HG03354 (cell line): Measurements from ENCODE around the gene PPP1CC.
"Not testable (repeated sequence)": the region's sequence is repeated elsewhere in the genome, so short reads cannot be mapped to it uniquely, and the experiment has no call there.

Experiments used
- ATAC-seq: cut with Tn5 transposase; IDR thresholded peaks from one replicate; pipeline ENCODE4 v1.9.1; 2021; ENCODE audit warnings: mild to moderate bottlenecking; ENCODE audit not compliant: unreplicated experiment, poor library complexity, severe bottlenecking

PPP1CC gene

GRCh38 chr12:110728628-110729027, 14.1 kb downstream of the PPP1CC start:
- no peak for ATAC-seq

DNA sequence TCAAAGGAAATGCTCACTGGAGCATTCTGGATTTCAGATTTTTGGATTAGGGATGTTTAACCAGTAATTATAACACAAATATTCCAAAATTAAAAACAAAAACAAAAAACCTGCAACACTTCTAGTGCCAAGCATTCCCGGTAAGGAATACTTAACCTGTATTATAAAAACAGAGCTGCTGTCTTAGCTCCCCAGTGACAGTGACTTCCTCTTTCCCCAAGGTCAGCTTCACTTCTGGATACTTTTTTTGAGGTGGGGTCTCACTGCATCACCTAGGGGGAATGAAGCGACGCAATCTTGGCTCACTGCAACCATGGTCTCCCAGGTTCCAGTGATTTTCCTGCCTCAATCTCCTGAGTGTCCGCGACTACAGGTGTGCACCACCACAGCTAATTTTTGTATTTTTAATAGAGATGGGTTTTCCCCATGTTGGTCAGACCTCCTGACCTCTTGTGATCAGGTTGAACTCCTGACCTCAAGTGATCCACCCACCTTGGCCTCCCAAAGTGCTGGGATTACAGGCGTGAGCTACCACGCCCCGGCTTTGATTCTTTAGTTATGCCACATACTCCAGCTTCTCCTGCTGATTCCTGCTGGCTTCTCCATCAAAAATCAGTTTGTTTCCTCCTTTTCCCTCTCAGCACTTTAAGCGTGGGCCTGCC, 15.9 kb downstream of the PPP1CC start:
- no peak for ATAC-seq

DNA sequence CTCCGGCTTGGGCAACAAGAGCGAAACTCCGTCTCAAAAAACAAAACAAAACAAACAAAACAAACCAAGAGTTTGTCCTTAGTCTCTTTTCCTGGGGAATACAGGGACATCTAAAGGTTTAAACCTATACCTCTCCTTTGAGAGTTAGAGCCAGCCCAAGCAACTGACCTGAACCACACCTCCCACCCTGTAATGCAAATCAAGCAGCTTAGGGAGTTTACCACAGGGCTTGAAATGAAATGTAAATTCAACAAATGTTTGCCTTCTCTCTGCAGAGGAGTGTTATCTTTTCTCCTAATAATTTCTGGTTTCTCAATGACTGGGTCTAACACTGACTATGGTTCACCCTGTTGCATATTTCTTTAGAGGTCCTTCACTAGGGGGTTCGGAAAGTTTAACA, 16.7 kb downstream of the PPP1CC start:
- ATAC-seq, result no peak

- ATAC-seq, result no peak
These were observed 17.4 kb downstream of the PPP1CC start for GRCh38 chr12:110725267-110725666.

GRCh38 chr12:110722892-110723291, 19.8 kb downstream of the PPP1CC start:
- ATAC-seq, result not testable (repeated sequence)

- ATAC-seq, result no peak
These were observed 21.1 kb downstream of the PPP1CC start for GRCh38 chr12:110721570-110721969.

- ATAC-seq, result no peak
These were observed 22.2 kb downstream of the PPP1CC start for GRCh38 chr12:110720516-110720915.

GRCh38 chr12:110718222-110718908, 24.3 kb downstream of the PPP1CC start:
- ATAC-seq, result peak; percentile 54

DNA sequence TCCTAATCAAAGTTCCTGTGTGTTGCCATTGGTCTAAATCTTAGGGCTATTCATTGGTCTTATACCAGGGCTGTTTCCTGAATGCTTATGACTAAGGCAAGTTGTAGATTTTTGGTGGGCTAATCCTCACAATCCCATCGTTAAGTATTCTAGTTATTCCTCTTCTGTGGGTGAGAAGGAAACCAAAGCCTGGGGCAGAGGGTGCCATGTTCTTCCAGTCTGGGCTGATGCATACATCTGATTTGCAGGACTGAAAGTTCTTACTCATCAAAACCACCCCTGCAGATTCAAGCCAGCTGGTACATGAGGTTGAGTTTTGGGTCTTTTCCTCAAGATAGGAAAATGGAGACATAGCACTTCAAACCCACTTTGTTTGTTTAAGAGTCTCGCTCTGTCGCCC, 25.7 kb downstream of the PPP1CC start:
- no peak for ATAC-seq

DNA sequence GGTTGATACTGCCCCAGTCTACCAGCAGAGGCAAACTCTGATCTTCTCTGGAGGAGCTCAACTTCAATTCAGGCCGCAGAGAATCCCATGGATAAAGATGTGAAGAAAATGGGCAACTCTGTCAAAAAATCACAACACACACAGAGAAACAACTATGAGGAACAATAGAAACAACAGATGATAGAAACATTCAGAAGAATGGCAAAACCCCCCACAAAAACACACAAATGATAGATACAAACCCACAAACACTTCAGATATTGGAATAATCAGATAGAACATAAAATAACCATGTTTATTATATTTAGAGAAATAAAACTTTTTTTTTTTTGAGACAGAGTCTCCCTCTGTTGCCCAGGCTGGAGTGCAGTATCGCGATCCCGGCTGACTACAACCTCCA, 33.8 kb downstream of the PPP1CC start:
- ATAC-seq, result no peak

GRCh38 chr12:110705309-110705708, 37.4 kb downstream of the PPP1CC start:
- ATAC-seq, result no peak

GRCh38 chr12:110704750-110705149, 37.9 kb downstream of the PPP1CC start:
- ATAC-seq, result no peak

DNA sequence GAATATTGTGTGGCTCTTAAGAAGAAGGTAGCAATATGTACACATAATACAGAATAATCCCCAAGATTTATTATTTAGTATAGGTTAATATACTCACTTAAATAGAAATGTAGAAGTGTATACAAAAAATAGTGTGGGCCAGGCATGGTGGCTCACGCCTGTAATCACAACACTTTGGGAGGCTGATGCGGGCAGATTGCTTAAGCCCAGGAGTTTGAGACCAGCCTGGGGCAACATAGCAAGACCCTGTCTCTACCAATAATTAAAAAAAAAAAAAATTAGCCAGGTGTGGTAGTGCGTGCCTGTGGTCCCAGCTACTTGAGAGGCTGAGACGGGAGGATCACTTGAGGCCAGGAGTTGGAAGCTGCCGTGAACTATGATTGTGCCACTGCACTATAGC, 38.5 kb downstream of the PPP1CC start:
- no peak for ATAC-seq

- no peak for ATAC-seq
These were observed 40.6 kb downstream of the PPP1CC start for GRCh38 chr12:110702081-110702480.

GRCh38 chr12:110699591-110700445, 42.9 kb downstream of the PPP1CC start:
- ATAC-seq, result no peak

- ATAC-seq, result peak; percentile 92
These were observed 44.4 kb downstream of the PPP1CC start for GRCh38 chr12:110698171-110698902.

- no peak for ATAC-seq
These were observed 45.5 kb downstream of the PPP1CC start for GRCh38 chr12:110697236-110697635.

DNA sequence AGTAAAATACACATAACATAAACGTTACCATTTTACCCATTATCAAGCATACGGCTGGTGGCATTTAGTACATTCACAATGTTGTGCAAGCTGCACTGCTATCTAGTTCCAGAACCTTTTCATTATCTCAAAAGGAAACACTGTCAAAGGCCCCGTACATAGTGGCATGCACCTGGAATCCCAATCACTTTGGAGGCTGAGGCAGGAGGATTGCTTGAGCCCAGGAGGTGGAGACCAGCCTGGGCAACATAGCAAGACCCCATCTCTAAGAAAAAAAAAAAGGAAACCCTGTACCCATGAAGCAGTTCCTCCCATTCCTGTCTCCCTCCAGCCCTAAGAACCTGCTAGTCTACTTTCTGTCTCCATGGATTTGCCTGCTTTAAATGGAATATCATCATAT, 46.4 kb downstream of the PPP1CC start:
- ATAC-seq, result no peak

DNA sequence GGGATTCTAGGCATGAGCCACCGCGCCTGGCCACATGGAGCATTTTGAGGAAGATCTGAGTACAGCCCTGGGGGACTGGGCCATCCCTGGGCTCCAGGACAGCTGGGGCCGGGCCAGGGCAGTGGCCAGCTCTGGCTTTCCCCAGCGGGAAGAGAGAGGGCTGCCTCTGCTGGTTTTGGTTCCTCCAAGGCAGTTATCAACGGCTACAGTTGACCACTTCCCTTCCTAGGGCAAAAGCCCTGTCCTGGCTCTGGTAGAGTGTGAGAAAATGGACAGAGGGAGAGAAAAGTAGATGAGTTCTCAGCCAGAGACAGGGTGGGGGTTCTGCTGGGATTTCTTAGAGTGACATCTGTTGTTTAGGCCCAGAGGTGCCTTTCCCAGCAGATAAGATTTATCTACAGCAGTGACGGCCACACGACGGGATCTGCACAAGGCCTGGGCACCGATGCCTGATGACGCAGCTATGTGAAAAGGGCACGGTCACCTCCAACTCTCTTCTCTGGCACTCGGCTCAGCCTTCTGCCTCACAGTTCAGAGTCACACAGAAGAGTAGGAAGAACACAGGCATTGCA, 48.3 kb downstream of the PPP1CC start:
- ATAC-seq, result no peak

GRCh38 chr12:110693731-110694130, 49.0 kb downstream of the PPP1CC start:
- ATAC-seq, result no peak
